BLaER1 treated with 17β-estradiol and CSF1 and Interleukin-3, amounts not matched to agents 10 nM and 100 nM (cell line): ENCODE results near the gene PTPRR.

Source experiments
- H3K27ac ChIP-seq, 11 experiments: shearing (Covaris generic); formaldehyde crosslinking; 2 replicates each; pipeline ENCODE4 v1.8.1; 2022
- H3K27me3 ChIP-seq, 11 experiments: shearing (Covaris generic); formaldehyde crosslinking; 2 replicates each; pipeline ENCODE4 v1.8.1; 2022
- H3K36me3 ChIP-seq, 11 experiments: shearing (Covaris generic); formaldehyde crosslinking; 2 replicates each; pipeline ENCODE4 v1.8.1; 2022
- H3K4me1 ChIP-seq, 10 experiments: shearing (Covaris generic); formaldehyde crosslinking; 2 replicates each; pipeline ENCODE4 v1.8.1; 2022
- H3K4me2 ChIP-seq, 11 experiments: shearing (Covaris generic); formaldehyde crosslinking; 2 replicates each; pipeline ENCODE4 v1.8.1; 2022
- H3K4me3 ChIP-seq, 10 experiments: shearing (Covaris generic); formaldehyde crosslinking; 2 replicates each; pipeline ENCODE4 v1.8.1; 2022
- H3K9ac ChIP-seq, 11 experiments: shearing (Covaris generic); formaldehyde crosslinking; 2 replicates each; pipeline ENCODE4 v1.8.1; 2022
- H3K9me3 ChIP-seq, 11 experiments: shearing (Covaris generic); formaldehyde crosslinking; replicated peaks in 1 of 11; 2 replicates each; pipeline ENCODE4 v1.8.1; 2022
- H4K20me1 ChIP-seq, 11 experiments: shearing (Covaris generic); formaldehyde crosslinking; 2 replicates each; pipeline ENCODE4 v1.8.1; 2022
- Cebpa-rat ChIP-seq, 11 experiments: shearing (Covaris generic); IDR thresholded peaks; 2 replicates each; pipeline ENCODE4 v1.8.1; 2022

The PTPRR gene

DNA sequence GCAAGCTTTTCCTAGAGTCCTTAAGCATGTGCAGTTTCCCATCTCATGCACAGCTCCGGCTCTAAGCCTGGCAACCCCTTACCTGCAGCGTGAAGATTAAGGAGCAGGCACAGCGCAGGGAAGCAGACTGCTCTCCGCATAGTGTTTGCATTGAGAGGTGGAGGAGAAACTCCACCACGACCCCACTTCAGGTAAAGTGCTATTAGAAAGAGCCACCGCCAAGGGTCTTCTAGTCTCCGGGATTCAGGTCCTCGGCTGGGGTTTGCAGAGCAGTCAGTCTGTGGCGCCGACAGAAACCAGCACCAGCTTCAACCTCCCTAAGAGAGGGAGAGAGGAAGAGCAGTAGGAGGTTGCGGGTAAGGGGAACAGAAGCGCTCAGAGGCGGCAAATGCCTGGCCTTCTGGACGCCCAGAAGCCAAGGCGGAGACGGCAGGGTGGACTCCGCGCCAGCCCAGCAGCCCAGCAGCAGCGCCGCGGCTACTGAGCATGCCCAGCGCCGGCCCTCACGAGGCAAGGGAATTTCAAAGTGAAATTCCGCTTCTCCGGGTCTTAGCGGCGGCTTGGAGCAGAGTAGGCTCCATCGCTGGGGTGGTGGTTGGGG, at the start of gene PTPRR:
Gene PTPRR, minus strand, starts transcription at position 488 of the 601 bp plus-strand sequence. Its CDS starts 348 bp downstream, at position 140.
- H3K4me3 ChIP-seq = no peak within 1 kb of the TSS
- no peak within 1 kb of the TSS for H3K9ac ChIP-seq

GRCh38 chr12:70966996-70967790, 46.7 kb upstream of the PTPRR start:
- Histone ChIP-seq H3K4me3 (no peak overlapping the region), H4K20me1 (no peaks in the 10 kb centered on the region), H3K9ac (no peak overlapping the region), H3K4me1 (peaks cover 8 to 26% (median 17%) of the 10 kb centered on the region in 10 experiments; a peak in 18 of 20 replicates), H3K27me3 (no peaks in the 10 kb centered on the region), H3K27ac (no peak overlapping the region), H3K4me2 (no peak overlapping the region), H3K36me3 (no peaks in the 10 kb centered on the region), H3K9me3 (0 out of 22 replicates have a peak, but pooled peaks cover 0 to 7% (median 0%) of the 10 kb centered on the region in 11 experiments)
- no peak for TF ChIP-seq Cebpa-rat (IDR thresholded peaks at IDR 0.05)

More for the DNA sequence above, at the start of gene PTPRR:
- Histone ChIP-seq H3K36me3 (no peaks in the 10 kb centered on the region), H3K9me3 (no peaks in the 10 kb centered on the region), H3K27ac (no peak within 1 kb of the TSS), H3K4me1 (no peaks in the 10 kb centered on the region), H3K27me3 (no peaks in the 10 kb centered on the region), H4K20me1 (no peaks in the 10 kb centered on the region), H3K4me2 (no peak within 1 kb of the TSS)
- no peak for TF ChIP-seq Cebpa-rat (IDR thresholded peaks at IDR 0.05)

GRCh38 chr12:70966046-70966445, 45.5 kb upstream of the PTPRR start:
- Histone ChIP-seq H3K27ac (no peak overlapping the region), H3K36me3 (no peaks in the 10 kb centered on the region), H3K4me2 (peak overlapping the region in 1 of 11 experiments; percentile 10; a peak in 1 of 22 replicates), H3K4me3 (no peak overlapping the region), H3K9me3 (0 out of 22 replicates have a peak, but pooled peaks cover 0 to 7% (median 0%) of the 10 kb centered on the region in 11 experiments), H4K20me1 (no peaks in the 10 kb centered on the region), H3K9ac (no peak overlapping the region), H3K4me1 (peaks cover 15 to 33% (median 26%) of the 10 kb centered on the region in 10 experiments; a peak in 18 of 20 replicates), H3K27me3 (no peaks in the 10 kb centered on the region)
- no peak for TF ChIP-seq Cebpa-rat (IDR thresholded peaks at IDR 0.05)

GRCh38 chr12:70964867-70965510, 44.5 kb upstream of the PTPRR start:
- Histone ChIP-seq H3K36me3 (no peaks in the 10 kb centered on the region), H3K4me2 (no peak overlapping the region), H3K27me3 (no peaks in the 10 kb centered on the region), H3K4me1 (peaks cover 15 to 43% (median 34%) of the 10 kb centered on the region in 10 experiments; a peak in 18 of 20 replicates), H4K20me1 (no peaks in the 10 kb centered on the region), H3K9me3 (peaks cover 0 to 7% (median 0%) of the 10 kb centered on the region in 11 experiments; a peak in 2 of 22 replicates), H3K4me3 (no peak overlapping the region), H3K27ac (no peak overlapping the region), H3K9ac (no peak overlapping the region)
- no peak for TF ChIP-seq Cebpa-rat (IDR thresholded peaks at IDR 0.05)

- no peak overlapping the region for H3K27ac ChIP-seq
- H3K36me3 ChIP-seq = no peaks in the 10 kb centered on the region
- H3K9me3 ChIP-seq = peaks cover 0 to 13% (median 5%) of the 10 kb centered on the region in 11 experiments; a peak in 8 of 22 replicates
- no peak overlapping the region for H3K4me3 ChIP-seq
- peak overlapping the region in 8 of 11 experiments; percentile 12 to 62 (median 36); a peak in 10 of 22 replicates for H3K4me2 ChIP-seq
- no peak for TF ChIP-seq Cebpa-rat (IDR thresholded peaks at IDR 0.05)
- no peak overlapping the region for H3K9ac ChIP-seq
- no peaks in the 10 kb centered on the region for H4K20me1 ChIP-seq
- H3K4me1 ChIP-seq = peaks cover 15 to 43% (median 34%) of the 10 kb centered on the region in 10 experiments; a peak in 18 of 20 replicates
- H3K27me3 ChIP-seq = no peaks in the 10 kb centered on the region
These were observed 42.6 kb upstream of the PTPRR start for GRCh38 chr12:70963081-70963660.

DNA sequence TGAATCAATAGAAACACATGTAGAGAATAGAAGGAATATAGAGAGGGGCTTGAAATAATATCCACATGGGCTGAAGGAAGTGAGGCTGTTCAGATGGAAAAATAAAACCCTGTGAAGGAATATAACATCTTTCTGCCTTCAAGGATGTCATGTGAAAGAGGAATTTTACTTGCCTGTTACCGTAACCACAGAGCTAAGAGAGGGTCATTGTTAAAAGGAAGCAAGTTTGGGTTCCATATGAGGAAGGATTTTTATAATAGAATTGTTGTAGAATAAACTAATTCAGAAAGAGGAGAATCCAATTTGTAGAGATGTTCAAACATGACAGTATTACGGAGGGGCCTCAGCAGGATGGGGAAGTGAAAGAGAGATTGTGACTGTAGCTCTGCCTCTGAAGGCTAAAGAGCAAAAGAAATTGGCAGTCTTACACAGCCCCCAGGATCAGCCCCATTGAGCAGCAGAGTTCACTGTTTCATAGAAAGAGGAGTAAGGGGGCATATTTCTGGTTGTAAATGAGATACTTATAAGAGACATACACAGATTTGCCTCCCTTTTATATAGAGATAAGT, 41.8 kb upstream of the PTPRR start:
- H3K27me3 ChIP-seq = no peaks in the 10 kb centered on the region
- peak overlapping the region in 10 of 11 experiments; percentile 23 to 62 (median 40); a peak in 18 of 22 replicates for H3K4me2 ChIP-seq
- H3K27ac ChIP-seq = no peak overlapping the region
- no peak overlapping the region for H3K9ac ChIP-seq
- H3K4me1 ChIP-seq = peaks cover 15 to 43% (median 34%) of the 10 kb centered on the region in 10 experiments; a peak in 18 of 20 replicates
- TF ChIP-seq Cebpa-rat (IDR thresholded peaks at IDR 0.05) = no peak
- no peak overlapping the region for H3K4me3 ChIP-seq
- no peaks in the 10 kb centered on the region for H4K20me1 ChIP-seq
- no peaks in the 10 kb centered on the region for H3K36me3 ChIP-seq
- peaks cover 0 to 17% (median 5%) of the 10 kb centered on the region in 11 experiments; a peak in 8 of 22 replicates for H3K9me3 ChIP-seq

DNA sequence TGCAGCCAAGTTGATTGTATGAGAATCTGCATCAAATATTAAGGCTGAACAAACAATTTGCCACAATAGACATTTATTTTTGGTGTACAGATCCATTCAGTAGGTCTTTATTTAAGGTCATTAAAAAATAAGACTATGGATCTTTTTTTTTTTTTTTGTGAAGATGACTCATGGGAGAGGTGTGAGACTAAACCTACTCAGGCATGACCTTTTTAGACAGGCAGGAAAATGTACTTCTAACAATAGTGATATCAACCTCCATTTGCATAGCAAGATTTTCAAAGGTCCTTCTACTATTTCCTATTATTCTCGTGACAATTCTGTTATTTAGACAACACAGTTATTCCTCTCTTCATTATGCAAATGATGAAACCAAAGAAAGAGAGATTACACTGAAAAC, 39.9 kb upstream of the PTPRR start:
- Histone ChIP-seq H3K36me3 (no peaks in the 10 kb centered on the region), H3K9ac (no peak overlapping the region), H3K4me1 (peaks cover 15 to 43% (median 34%) of the 10 kb centered on the region in 10 experiments; a peak in 18 of 20 replicates), H3K27ac (no peak overlapping the region), H3K9me3 (peaks cover 0 to 17% (median 5%) of the 10 kb centered on the region in 11 experiments; a peak in 8 of 22 replicates), H3K4me3 (no peak overlapping the region), H4K20me1 (no peaks in the 10 kb centered on the region), H3K4me2 (peak overlapping the region in 6 of 11 experiments; percentile 28 to 62 (median 45); a peak in 9 of 22 replicates), H3K27me3 (no peaks in the 10 kb centered on the region)
- no peak for TF ChIP-seq Cebpa-rat (IDR thresholded peaks at IDR 0.05)

- no peak overlapping the region for H3K27ac ChIP-seq
- TF ChIP-seq Cebpa-rat (IDR thresholded peaks at IDR 0.05) = no peak
- H3K4me3 ChIP-seq = no peak overlapping the region
- H3K4me1 ChIP-seq = peaks cover 0 to 10% (median 4%) of the 10 kb centered on the region in 10 experiments; a peak in 12 of 20 replicates
- H3K9me3 ChIP-seq = peaks cover 0 to 17% (median 5%) of the 10 kb centered on the region in 11 experiments; a peak in 8 of 22 replicates
- H4K20me1 ChIP-seq = no peaks in the 10 kb centered on the region
- no peaks in the 10 kb centered on the region for H3K36me3 ChIP-seq
- H3K27me3 ChIP-seq = no peaks in the 10 kb centered on the region
- no peak overlapping the region for H3K4me2 ChIP-seq
- no peak overlapping the region for H3K9ac ChIP-seq
These were observed 34.9 kb upstream of the PTPRR start for GRCh38 chr12:70955415-70955814.
